Stomach (tissue), 4 donors: ENCODE measurements around the gene GAPVD1.

Source experiments
- CTCF ChIP-seq, 7 experiments: fragments of 450-650 bp in 4 of 7; fragments of 200-600 bp in 3 of 7; sonication (generic) in 3 of 7; IDR thresholded peaks; one replicate each; pipeline ENCODE4 v1.5.1; 2016 to 2019; ENCODE audit warnings: antibody characterized with exemption in 7 of 7, control low read depth in 2 of 7, mild to moderate bottlenecking in 1 of 7
- EP300 ChIP-seq: sonication (generic); formaldehyde crosslinking; IDR thresholded peaks from one replicate; pipeline ENCODE4 v1.6.1; 2017; ENCODE audit warnings: antibody characterized with exemption
- POLR2A ChIP-seq, 4 donors: fragments of 450-650 bp; IDR thresholded peaks; one replicate each; pipeline ENCODE4 v1.6.1; 2016; ENCODE audit warnings: antibody characterized with exemption in 4 of 4, control low read depth in 2 of 4, mild to moderate bottlenecking in 1 of 4, moderate library complexity in 1 of 4
- POLR2AphosphoS5 ChIP-seq, 3 donors: sonication (generic); formaldehyde crosslinking; IDR thresholded peaks; one replicate each; pipeline ENCODE4 v1.6.1; 2016; ENCODE audit warnings: antibody characterized with exemption in 3 of 3

GRCh38 chr9:125325826-125326225 is 64.2 kb downstream of the GAPVD1 start:
- TF ChIP-seq CTCF (IDR thresholded peaks at IDR 0.05) (no peak), POLR2A (IDR thresholded peaks at IDR 0.05) (no peak), POLR2AphosphoS5 (IDR thresholded peaks at IDR 0.05) (no peak), EP300 (no peak)
